Memory B cell (primary cell): ENCODE data around the gene BUD23.

ENCODE experiments used
- ATAC-seq: fragments of 150-1000 bp; cut with Tn5 transposase; 2 replicates; pipeline ENCODE4 v1.10.0; 2021; ENCODE audit warnings: low read depth, mild to moderate bottlenecking, moderate library complexity
- DNase-seq, 2 donors: peaks; one replicate each; pipeline ENCODE4 v3.0.0; 2022; ENCODE audit warnings: low spot score in 2 of 2
- H3K27ac Mint-ChIP-seq: one replicate; pipeline ENCODE4 v1.8.0; 2022; ENCODE audit warnings: mild to moderate bottlenecking, moderate library complexity, mixed read lengths
- H3K27me3 Mint-ChIP-seq: one replicate; pipeline ENCODE4 v1.8.0; 2022; ENCODE audit warnings: mixed read lengths
- H3K36me3 Mint-ChIP-seq: one replicate; pipeline ENCODE4 v1.8.0; 2022; ENCODE audit warnings: mild to moderate bottlenecking, mixed read lengths
- H3K4me1 Mint-ChIP-seq: one replicate; pipeline ENCODE4 v1.8.0; 2022; ENCODE audit warnings: mixed read lengths
- H3K4me3 Mint-ChIP-seq: one replicate; pipeline ENCODE4 v1.8.0; 2022; ENCODE audit warnings: mild to moderate bottlenecking, moderate library complexity, mixed read lengths
- H3K9me3 Mint-ChIP-seq: one replicate; pipeline ENCODE4 v1.8.0; 2022; ENCODE audit warnings: mixed read lengths

BUD23 gene

DNA sequence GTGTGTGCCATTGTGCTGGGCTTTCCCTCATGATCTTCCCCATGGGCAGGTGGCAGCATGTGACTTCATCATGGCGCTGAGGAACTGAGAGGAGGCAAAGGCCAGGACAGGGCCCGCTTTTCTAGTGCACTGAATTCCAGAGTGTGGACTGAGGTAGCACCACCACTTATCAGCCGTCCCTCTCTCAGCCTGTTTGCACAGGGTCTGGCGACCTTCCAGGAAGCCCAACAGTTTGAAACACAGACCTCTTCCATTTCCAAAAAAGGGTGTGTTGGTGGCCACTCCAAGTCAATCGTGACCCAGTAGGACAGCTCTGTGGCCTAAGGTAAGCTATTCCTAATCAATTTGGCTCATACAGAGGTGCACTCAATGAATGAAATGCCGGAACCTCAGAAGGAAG lies 4.5 kb upstream of the BUD23 start:
- Mint-ChIP-seq H3K36me3 (peaks cover 9% of the 10 kb centered on the region), H3K27ac (no peak overlapping the region), H3K9me3 (no peaks in the 10 kb centered on the region), H3K4me1 (peaks cover 14% of the 10 kb centered on the region), H3K27me3 (no peaks in the 10 kb centered on the region), H3K4me3 (no peak overlapping the region)
- no peak for ATAC-seq
- DNase-seq, result no peak

DNA sequence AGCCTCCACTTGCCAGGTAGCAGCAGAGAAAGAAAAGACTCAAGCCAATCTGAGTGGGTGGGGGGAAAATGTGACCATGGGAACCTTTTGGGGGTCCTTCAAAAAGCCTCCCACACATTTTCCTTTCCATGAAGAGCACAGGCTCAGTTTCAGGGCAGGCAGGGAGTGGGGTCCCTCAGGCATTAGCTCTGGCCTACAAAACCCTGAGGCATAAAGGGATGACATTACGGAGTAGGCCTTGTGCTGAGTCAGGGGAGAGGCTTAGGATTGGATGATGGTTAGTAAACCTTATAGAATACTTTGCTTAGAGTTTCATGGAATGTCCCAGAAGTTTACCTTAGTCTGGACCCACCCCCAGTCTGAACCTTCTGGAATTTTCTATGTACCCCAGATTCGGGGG lies 3.7 kb upstream of the BUD23 start:
- DNase-seq (no peak), ATAC-seq (no peak)
- Mint-ChIP-seq H3K36me3 (peaks cover 9% of the 10 kb centered on the region), H3K4me1 (peaks cover 17% of the 10 kb centered on the region), H3K27ac (no peak overlapping the region), H3K27me3 (no peaks in the 10 kb centered on the region), H3K4me3 (no peak overlapping the region), H3K9me3 (no peaks in the 10 kb centered on the region)

DNA sequence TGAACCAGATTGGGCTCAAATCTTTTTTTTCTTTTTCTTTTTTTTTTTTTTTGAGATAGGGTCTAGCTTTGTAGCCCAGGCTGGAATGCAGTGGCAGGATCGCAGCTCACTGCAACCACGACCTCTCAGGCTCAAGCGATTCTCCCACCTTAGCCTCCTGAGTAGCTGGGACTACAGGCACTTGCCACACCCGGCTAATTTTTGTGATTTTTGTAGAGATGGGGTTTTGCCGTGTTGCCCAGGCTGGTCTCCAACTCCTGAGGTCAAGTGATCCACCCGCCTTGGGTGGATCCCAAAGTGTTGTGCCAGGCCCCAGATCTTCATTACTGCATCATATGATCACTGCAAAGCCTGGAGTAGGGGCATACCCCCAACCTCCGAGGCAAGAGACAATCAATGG lies 2.9 kb upstream of the BUD23 start:
- no peak overlapping the region for H3K4me3 Mint-ChIP-seq
- H3K36me3 Mint-ChIP-seq, result peaks cover 9% of the 10 kb centered on the region
- no peak overlapping the region for H3K27ac Mint-ChIP-seq
- ATAC-seq (no peak), DNase-seq (no peak)
- H3K27me3 Mint-ChIP-seq, result no peaks in the 10 kb centered on the region
- no peaks in the 10 kb centered on the region for H3K9me3 Mint-ChIP-seq
- peaks cover 17% of the 10 kb centered on the region for H3K4me1 Mint-ChIP-seq

- no peak for ATAC-seq
Observed at GRCh38 chr7:73681031-73681430, 2.4 kb upstream of the BUD23 start.

DNA sequence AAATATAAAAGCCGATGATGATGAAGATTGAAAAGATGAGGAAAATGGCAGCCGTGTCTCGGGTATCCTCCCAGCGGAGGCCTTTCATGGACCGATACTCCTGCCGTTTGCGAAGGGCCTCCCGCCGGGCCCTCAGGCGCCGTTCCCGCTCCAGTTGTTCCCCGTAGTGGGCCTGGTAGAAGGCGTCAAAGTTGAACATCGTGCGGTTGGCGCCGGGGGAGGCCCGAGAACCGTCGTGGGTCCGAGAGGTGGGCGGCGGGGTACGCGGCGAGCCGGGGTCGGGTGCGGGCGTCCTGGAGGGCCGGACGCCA lies 697 bp upstream of the BUD23 start:
- ATAC-seq (no peak), DNase-seq (no peak)
- H3K4me1 Mint-ChIP-seq, result peaks cover 17% of the 10 kb centered on the region
- H3K27ac Mint-ChIP-seq, result peak overlapping the region; percentile 98
- peaks cover 15% of the 10 kb centered on the region for H3K36me3 Mint-ChIP-seq
- no peaks in the 10 kb centered on the region for H3K9me3 Mint-ChIP-seq
- H3K27me3 Mint-ChIP-seq, result no peaks in the 10 kb centered on the region
- peak overlapping the region; percentile 97 for H3K4me3 Mint-ChIP-seq

More at GRCh38 chr7:73681031-73681430, 2.4 kb upstream of the BUD23 start:
- Mint-ChIP-seq H3K27ac (peak overlapping the region; percentile 24), H3K4me1 (peaks cover 17% of the 10 kb centered on the region), H3K36me3 (peaks cover 10% of the 10 kb centered on the region), H3K27me3 (no peaks in the 10 kb centered on the region), H3K9me3 (no peaks in the 10 kb centered on the region), H3K4me3 (peak overlapping the region; percentile 97)
- no peak for DNase-seq

DNA sequence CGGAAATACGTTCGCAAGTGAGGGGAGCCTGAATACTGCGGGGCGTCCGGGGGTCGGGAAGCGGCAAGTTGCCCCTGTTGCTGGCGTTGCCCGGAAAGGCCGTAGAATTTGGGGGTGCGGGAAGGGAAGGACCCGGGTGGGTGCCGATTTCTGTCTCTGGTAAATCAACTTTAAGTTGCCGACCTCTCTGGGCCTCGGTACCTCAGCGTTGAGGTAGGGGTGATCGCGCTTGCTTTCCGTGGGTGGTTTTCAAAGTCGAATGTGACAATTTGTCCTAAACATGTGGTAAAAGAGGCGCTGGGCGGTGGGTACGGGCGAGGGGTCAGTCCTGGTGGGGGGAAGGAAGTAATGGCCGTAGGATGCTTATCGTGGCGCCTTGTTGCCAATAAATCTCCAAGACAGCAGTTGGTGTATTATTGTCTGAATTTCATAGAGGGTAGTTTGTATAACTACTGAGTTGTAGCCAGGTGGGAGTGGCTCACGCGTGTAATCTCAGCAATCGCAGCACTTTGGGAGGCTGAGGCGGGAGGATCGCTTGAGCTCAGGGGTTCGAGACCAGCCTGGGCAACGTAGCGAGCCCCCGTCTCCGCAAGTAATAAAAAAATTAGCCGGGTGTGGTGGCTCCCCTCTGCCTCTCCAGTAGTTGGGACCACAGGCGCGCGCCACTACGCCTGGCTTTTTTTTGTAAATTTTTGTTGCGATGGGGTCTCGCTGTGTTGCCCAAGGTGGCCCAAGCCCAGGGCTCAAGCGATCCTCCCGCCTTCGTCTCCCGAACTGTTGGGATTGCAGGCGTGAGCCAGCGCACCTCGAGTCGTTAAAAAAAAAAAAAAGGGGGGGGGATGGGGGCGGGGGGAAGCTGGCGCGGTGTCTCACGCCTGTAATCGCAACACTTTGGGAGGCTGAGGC lies 644 bp downstream of the BUD23 start:
- H3K27me3 Mint-ChIP-seq, result no peaks in the 10 kb centered on the region
- no peak for DNase-seq
- peaks cover 20% of the 10 kb centered on the region for H3K4me1 Mint-ChIP-seq
- peak overlapping the region; percentile 97 for H3K4me3 Mint-ChIP-seq
- H3K27ac Mint-ChIP-seq, result peak overlapping the region; percentile 98
- ATAC-seq, result no peak
- no peaks in the 10 kb centered on the region for H3K9me3 Mint-ChIP-seq
- H3K36me3 Mint-ChIP-seq, result peaks cover 12% of the 10 kb centered on the region

- Mint-ChIP-seq H3K27me3 (no peaks in the 10 kb centered on the region), H3K9me3 (no peaks in the 10 kb centered on the region), H3K4me1 (peaks cover 25% of the 10 kb centered on the region), H3K36me3 (peaks cover 19% of the 10 kb centered on the region), H3K4me3 (peak overlapping the region; percentile 24), H3K27ac (no peak overlapping the region)
- ATAC-seq (no peak), DNase-seq (no peak)
Observed at GRCh38 chr7:73685311-73685710, 1.9 kb downstream of the BUD23 start.

DNA sequence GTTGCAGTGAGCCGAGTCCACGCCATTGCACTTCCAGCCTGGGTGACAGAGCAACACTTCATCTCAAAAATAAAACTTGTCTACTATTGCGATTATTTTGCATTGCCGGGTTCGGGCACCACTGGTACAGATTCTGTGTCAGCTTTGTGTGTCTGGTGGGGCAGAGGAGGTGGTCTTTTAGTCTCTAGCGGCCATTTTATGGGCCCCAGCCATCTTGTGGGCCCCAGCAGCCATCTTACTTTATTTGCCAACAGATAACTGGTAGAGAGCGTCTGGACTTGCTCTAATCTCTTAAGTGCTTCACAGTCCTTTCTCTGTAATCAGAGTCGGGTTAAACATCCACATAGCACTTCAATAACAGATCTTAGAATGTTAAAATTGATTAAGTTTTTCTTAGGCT lies 4.9 kb downstream of the BUD23 start:
- no peak for DNase-seq
- Mint-ChIP-seq H3K36me3 (peaks cover 30% of the 10 kb centered on the region), H3K9me3 (no peaks in the 10 kb centered on the region), H3K4me3 (no peak overlapping the region), H3K27ac (no peak overlapping the region), H3K27me3 (no peaks in the 10 kb centered on the region), H3K4me1 (peaks cover 14% of the 10 kb centered on the region)
- ATAC-seq, result no peak

GRCh38 chr7:73690646-73691045 lies 7.2 kb downstream of the BUD23 start:
- Mint-ChIP-seq H3K36me3 (peaks cover 41% of the 10 kb centered on the region), H3K27me3 (no peaks in the 10 kb centered on the region), H3K4me3 (no peak overlapping the region), H3K4me1 (peaks cover 11% of the 10 kb centered on the region), H3K9me3 (no peaks in the 10 kb centered on the region), H3K27ac (no peak overlapping the region)
- ATAC-seq (no peak), DNase-seq (no peak)

DNA sequence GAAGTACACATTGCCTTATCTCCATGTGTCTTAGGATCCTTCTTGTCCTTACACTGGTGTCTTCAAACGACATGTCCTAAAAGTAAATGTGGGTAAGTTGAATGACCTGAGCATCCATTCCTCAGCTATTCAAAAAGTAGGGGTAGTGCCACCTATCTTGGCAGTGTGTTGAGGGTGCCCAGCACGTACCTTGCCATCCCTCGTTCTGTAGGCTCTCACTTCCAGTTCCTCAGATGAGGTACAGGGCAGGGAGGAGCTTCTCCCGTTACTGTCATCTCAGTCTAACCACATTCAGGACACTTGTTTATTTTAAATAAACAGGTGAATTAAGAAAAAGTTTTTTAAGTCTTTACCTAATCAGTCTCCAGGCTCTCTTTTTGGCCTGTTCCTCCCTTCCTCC lies 13.0 kb downstream of the BUD23 start:
- H3K9me3 Mint-ChIP-seq, result no peaks in the 10 kb centered on the region
- no peaks in the 10 kb centered on the region for H3K4me1 Mint-ChIP-seq
- no peak overlapping the region for H3K27ac Mint-ChIP-seq
- ATAC-seq (no peak), DNase-seq (no peak)
- H3K27me3 Mint-ChIP-seq, result no peaks in the 10 kb centered on the region
- H3K4me3 Mint-ChIP-seq, result no peak overlapping the region
- H3K36me3 Mint-ChIP-seq, result peaks cover 40% of the 10 kb centered on the region

DNA sequence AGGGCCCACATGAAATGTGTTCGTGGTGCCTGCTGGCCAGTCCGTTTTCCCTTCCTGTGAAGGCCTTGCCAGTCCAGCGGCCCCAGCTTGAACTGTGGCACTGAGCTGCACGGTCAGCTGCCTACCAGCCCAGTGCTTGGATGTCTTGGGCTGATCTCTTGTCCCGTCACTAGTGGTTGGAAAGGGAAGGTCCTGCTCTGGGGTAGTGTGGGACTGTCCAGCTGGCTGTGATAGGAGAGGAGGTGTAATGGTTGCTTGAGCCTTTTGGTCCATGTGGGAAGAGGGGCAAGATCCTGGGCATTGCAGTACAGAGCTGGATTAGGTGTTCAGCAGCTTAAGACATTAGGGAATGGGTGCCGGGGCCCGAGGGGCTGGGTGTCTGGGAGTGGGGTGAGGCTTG lies 15.0 kb downstream of the BUD23 start:
- ATAC-seq (no peak), DNase-seq (no peak)
- peaks cover 29% of the 10 kb centered on the region for H3K36me3 Mint-ChIP-seq
- peaks cover 3% of the 10 kb centered on the region for H3K4me1 Mint-ChIP-seq
- no peak overlapping the region for H3K27ac Mint-ChIP-seq
- no peak overlapping the region for H3K4me3 Mint-ChIP-seq
- no peaks in the 10 kb centered on the region for H3K27me3 Mint-ChIP-seq
- no peaks in the 10 kb centered on the region for H3K9me3 Mint-ChIP-seq

GRCh38 chr7:73699370-73700068 lies 16.1 kb downstream of the BUD23 start:
- H3K27me3 Mint-ChIP-seq, result no peaks in the 10 kb centered on the region
- peaks cover 25% of the 10 kb centered on the region for H3K36me3 Mint-ChIP-seq
- peaks cover 6% of the 10 kb centered on the region for H3K4me1 Mint-ChIP-seq
- ATAC-seq, result no peak
- H3K27ac Mint-ChIP-seq, result no peak overlapping the region
- DNase-seq, result no peak
- no peaks in the 10 kb centered on the region for H3K9me3 Mint-ChIP-seq
- no peak overlapping the region for H3K4me3 Mint-ChIP-seq

- H3K27ac Mint-ChIP-seq, result no peak overlapping the region
- ATAC-seq (no peak), DNase-seq (no peak)
- no peaks in the 10 kb centered on the region for H3K27me3 Mint-ChIP-seq
- H3K4me3 Mint-ChIP-seq, result no peak overlapping the region
- no peaks in the 10 kb centered on the region for H3K9me3 Mint-ChIP-seq
- H3K4me1 Mint-ChIP-seq, result peaks cover 6% of the 10 kb centered on the region
- peaks cover 22% of the 10 kb centered on the region for H3K36me3 Mint-ChIP-seq
Observed at GRCh38 chr7:73700069-73700423, 16.6 kb downstream of the BUD23 start.

DNA sequence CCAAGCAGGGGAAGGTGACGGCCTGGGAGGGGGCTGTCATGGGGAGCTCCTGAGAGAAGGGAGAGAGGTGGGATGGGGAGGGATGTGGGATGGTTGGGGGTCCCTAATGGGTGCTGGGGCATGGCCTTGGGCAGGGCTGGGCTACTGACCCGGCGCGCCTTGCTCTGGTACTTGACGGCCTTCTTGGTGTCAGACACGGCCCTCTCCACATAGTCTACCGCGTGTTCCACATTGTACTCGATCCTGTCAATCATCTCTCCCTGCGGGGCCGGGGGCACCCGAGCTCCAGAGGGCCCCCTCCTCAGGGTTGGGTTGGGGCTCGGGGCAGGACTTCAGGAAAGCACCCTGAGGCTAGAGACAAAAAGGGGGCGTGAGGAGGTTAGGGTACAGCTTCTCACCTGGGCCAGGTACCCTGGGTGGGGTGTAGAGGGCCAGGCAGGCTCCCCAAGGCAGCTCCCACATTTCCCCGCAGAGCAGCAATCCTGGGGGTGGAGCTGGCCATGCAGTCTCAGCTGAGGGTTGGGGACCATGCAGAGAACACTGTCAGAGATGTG lies 17.3 kb downstream of the BUD23 start:
- Mint-ChIP-seq H3K9me3 (no peaks in the 10 kb centered on the region), H3K4me1 (peaks cover 6% of the 10 kb centered on the region), H3K27me3 (no peaks in the 10 kb centered on the region), H3K27ac (no peak overlapping the region), H3K36me3 (peaks cover 19% of the 10 kb centered on the region), H3K4me3 (no peak overlapping the region)
- DNase-seq (no peak), ATAC-seq (no peak)
